Cardiac muscle cell (in vitro differentiated cells and primary cell): Measurements from ENCODE around the gene TMEM132C. TPM values are rescaled to one million over a fixed set of nuclear protein-coding genes. Genes with fewer than 3 reads are reported as not detected.

ENCODE experiments used
- DNase-seq, 2 donors: peaks; one replicate each; pipeline versions ENCODE4 v3.0.0 to v3.0.0-alpha.2; 2010 to 2017; ENCODE audit warnings: low read depth in 1 of 2, low spot score in 1 of 2
- H3K27ac ChIP-seq: fragments of 200-600 bp; sonication (generic); 2 replicates; pipeline ENCODE4 v1.5.1; 2016
- H3K27me3 ChIP-seq: fragments of 200-600 bp; sonication (generic); 2 replicates; pipeline ENCODE4 v1.6.0; 2016; ENCODE audit warnings: control low read depth
- H3K36me3 ChIP-seq: fragments of 200-600 bp; sonication (generic); 2 replicates; pipeline ENCODE4 v1.5.1; 2016; ENCODE audit warnings: control low read depth
- H3K4me1 ChIP-seq: fragments of 200-600 bp; sonication (generic); 2 replicates; pipeline ENCODE4 v1.8.1; 2017; ENCODE audit warnings: low read depth, mild to moderate bottlenecking, mixed run types
- H3K4me3 ChIP-seq: fragments of 200-600 bp; sonication (generic); 2 replicates; pipeline ENCODE4 v1.5.1; 2016; ENCODE audit warnings: mild to moderate bottlenecking
- H3K9me3 ChIP-seq: fragments of 200-600 bp; sonication (generic); 2 replicates; pipeline ENCODE4 v1.5.1; 2017; ENCODE audit warnings: low read depth, mild to moderate bottlenecking, control low read depth
- polyA plus RNA-seq: library from polyadenylated mRNA; unstranded; fragments of >200 nt; fragmentation: Nextera tagmentation; extraction: Ambion mirVana; gene quantifications from 2 replicates; pipeline ENCODE4 v1.2.1, GENCODE V29; 2016
- total RNA-seq: library from RNA; depleted of rRNA; stranded (reverse); fragments of >200 nt; gene quantifications from 2 replicates; pipeline ENCODE4 v1.2.3, GENCODE V29; 2016
- TF ChIP-seq, protein P1 (sequence below): IDR thresholded peaks from 2 replicates; pipeline ENCODE4 v1.5.1; 2012; ENCODE audit warnings: low read depth, mild to moderate bottlenecking, low read length

Gene TMEM132C
- total and polyA plus RNA-seq, 2 experiments from 2014 or later = 1.8 to 2.5 TPM

- DNase-seq = no peak
- TF ChIP-seq, protein P1, sequence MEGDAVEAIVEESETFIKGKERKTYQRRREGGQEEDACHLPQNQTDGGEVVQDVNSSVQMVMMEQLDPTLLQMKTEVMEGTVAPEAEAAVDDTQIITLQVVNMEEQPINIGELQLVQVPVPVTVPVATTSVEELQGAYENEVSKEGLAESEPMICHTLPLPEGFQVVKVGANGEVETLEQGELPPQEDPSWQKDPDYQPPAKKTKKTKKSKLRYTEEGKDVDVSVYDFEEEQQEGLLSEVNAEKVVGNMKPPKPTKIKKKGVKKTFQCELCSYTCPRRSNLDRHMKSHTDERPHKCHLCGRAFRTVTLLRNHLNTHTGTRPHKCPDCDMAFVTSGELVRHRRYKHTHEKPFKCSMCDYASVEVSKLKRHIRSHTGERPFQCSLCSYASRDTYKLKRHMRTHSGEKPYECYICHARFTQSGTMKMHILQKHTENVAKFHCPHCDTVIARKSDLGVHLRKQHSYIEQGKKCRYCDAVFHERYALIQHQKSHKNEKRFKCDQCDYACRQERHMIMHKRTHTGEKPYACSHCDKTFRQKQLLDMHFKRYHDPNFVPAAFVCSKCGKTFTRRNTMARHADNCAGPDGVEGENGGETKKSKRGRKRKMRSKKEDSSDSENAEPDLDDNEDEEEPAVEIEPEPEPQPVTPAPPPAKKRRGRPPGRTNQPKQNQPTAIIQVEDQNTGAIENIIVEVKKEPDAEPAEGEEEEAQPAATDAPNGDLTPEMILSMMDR = no peak
- no peaks in the 10 kb centered on the region for H3K36me3 ChIP-seq
- H3K4me3 ChIP-seq = no peak overlapping the region
- no peak overlapping the region for H3K27ac ChIP-seq
- H3K9me3 ChIP-seq = no peaks in the 10 kb centered on the region
- no peaks in the 10 kb centered on the region for H3K27me3 ChIP-seq
- no peaks in the 10 kb centered on the region for H3K4me1 ChIP-seq
Observed at GRCh38 chr12:128450810-128451209, 183.8 kb downstream of the TMEM132C start.

- no peak for DNase-seq
- H3K27ac ChIP-seq = no peak overlapping the region
- no peaks in the 10 kb centered on the region for H3K9me3 ChIP-seq
- no peaks in the 10 kb centered on the region for H3K4me1 ChIP-seq
- H3K4me3 ChIP-seq = no peak overlapping the region
- H3K36me3 ChIP-seq = no peaks in the 10 kb centered on the region
- no peaks in the 10 kb centered on the region for H3K27me3 ChIP-seq
- TF ChIP-seq, protein P1 = no peak
Observed at GRCh38 chr12:128455851-128456250, 188.9 kb downstream of the TMEM132C start.

- H3K27me3 ChIP-seq = no peaks in the 10 kb centered on the region
- no peak overlapping the region for H3K27ac ChIP-seq
- no peaks in the 10 kb centered on the region for H3K9me3 ChIP-seq
- no peak for DNase-seq
- H3K4me3 ChIP-seq = no peak overlapping the region
- no peaks in the 10 kb centered on the region for H3K36me3 ChIP-seq
- TF ChIP-seq, protein P1 = no peak
- no peaks in the 10 kb centered on the region for H3K4me1 ChIP-seq
Observed at GRCh38 chr12:128456922-128457321, 190.0 kb downstream of the TMEM132C start.

- DNase-seq = no peak
- H3K27me3 ChIP-seq = no peaks in the 10 kb centered on the region
- no peaks in the 10 kb centered on the region for H3K36me3 ChIP-seq
- TF ChIP-seq, protein P1 = no peak
- no peaks in the 10 kb centered on the region for H3K4me1 ChIP-seq
- H3K4me3 ChIP-seq = no peak overlapping the region
- no peak overlapping the region for H3K27ac ChIP-seq
- H3K9me3 ChIP-seq = no peaks in the 10 kb centered on the region
Observed at GRCh38 chr12:128458301-128458974, 191.5 kb downstream of the TMEM132C start.

DNA sequence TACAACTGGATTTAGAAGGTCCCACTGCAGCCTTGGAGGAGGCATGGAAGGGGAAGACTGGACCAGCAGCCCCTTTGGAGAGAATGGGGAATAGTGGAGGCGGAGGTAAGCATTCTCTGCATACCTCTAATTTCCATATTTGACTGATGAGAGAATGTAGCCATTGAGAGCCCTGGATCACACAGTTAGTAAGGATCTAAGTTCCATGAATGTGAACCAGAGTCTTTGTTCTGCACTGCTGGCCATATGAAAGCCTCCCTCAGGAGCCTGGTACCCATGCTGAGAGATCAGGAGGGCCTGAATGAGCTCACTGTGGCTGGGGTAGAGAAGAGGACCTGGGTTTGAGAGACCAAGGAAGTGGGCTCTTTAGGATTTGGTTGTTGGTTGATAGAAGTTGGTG, 192.1 kb downstream of the TMEM132C start:
- H3K4me1 ChIP-seq = no peaks in the 10 kb centered on the region
- H3K27ac ChIP-seq = no peak overlapping the region
- H3K9me3 ChIP-seq = no peaks in the 10 kb centered on the region
- H3K27me3 ChIP-seq = no peaks in the 10 kb centered on the region
- no peak overlapping the region for H3K4me3 ChIP-seq
- no peak for DNase-seq
- no peaks in the 10 kb centered on the region for H3K36me3 ChIP-seq
- TF ChIP-seq, protein P1 = no peak
